ENCODE measurements around the gene OTUB1. TPM values are rescaled to one million over a fixed set of nuclear protein-coding genes. Genes with fewer than 3 reads are reported as not detected.
"Not testable (repeated sequence)": the region's sequence is repeated elsewhere in the genome, so short reads cannot be mapped to it uniquely, and the experiment has no call there.

OTUB1 gene
- total RNA-seq, 1 donor from 2014 or later = 126 TPM

DNA sequence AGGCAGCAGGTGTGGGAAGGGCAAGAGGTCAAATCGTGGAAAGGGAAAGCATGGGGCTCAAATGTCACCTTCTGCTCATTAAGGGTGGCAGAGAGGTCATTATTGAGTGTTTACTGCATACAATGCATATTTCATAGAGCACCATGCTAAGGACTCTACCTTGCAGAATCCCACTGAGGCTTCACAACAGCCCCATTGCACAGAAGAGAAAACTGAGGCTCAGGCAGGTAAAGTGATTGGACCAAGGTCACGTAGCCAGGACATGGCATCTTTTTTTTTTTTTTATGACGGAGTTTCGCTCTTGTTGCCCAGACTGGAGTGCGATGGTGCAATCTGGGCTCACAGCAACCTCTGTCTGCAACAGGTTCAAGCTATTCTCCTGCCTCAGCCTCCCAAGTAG, 57.3 kb downstream of the OTUB1 start:
- no peak overlapping the region for H3K4me3 Mint-ChIP-seq (ENCODE audit: unreplicated experiment)
- no peaks in the 10 kb centered on the region for H3K36me3 Mint-ChIP-seq (ENCODE audit: unreplicated experiment)
- no peak for DNase-seq
- H3K27ac Mint-ChIP-seq (ENCODE audit: unreplicated experiment) = no peak overlapping the region
- TF ChIP-seq, protein P1, sequence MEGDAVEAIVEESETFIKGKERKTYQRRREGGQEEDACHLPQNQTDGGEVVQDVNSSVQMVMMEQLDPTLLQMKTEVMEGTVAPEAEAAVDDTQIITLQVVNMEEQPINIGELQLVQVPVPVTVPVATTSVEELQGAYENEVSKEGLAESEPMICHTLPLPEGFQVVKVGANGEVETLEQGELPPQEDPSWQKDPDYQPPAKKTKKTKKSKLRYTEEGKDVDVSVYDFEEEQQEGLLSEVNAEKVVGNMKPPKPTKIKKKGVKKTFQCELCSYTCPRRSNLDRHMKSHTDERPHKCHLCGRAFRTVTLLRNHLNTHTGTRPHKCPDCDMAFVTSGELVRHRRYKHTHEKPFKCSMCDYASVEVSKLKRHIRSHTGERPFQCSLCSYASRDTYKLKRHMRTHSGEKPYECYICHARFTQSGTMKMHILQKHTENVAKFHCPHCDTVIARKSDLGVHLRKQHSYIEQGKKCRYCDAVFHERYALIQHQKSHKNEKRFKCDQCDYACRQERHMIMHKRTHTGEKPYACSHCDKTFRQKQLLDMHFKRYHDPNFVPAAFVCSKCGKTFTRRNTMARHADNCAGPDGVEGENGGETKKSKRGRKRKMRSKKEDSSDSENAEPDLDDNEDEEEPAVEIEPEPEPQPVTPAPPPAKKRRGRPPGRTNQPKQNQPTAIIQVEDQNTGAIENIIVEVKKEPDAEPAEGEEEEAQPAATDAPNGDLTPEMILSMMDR (IDR thresholded peaks at IDR 0.05; ENCODE audit: partially characterized antibody, unreplicated experiment) = no peak
- H3K4me1 Mint-ChIP-seq (ENCODE audit: low read depth, unreplicated experiment) = peaks cover 11% of the 10 kb centered on the region
- H3K9me3 Mint-ChIP-seq (ENCODE audit: unreplicated experiment) = no peaks in the 10 kb centered on the region
- peaks cover 9% of the 10 kb centered on the region for H3K27me3 Mint-ChIP-seq (ENCODE audit: unreplicated experiment)

DNA sequence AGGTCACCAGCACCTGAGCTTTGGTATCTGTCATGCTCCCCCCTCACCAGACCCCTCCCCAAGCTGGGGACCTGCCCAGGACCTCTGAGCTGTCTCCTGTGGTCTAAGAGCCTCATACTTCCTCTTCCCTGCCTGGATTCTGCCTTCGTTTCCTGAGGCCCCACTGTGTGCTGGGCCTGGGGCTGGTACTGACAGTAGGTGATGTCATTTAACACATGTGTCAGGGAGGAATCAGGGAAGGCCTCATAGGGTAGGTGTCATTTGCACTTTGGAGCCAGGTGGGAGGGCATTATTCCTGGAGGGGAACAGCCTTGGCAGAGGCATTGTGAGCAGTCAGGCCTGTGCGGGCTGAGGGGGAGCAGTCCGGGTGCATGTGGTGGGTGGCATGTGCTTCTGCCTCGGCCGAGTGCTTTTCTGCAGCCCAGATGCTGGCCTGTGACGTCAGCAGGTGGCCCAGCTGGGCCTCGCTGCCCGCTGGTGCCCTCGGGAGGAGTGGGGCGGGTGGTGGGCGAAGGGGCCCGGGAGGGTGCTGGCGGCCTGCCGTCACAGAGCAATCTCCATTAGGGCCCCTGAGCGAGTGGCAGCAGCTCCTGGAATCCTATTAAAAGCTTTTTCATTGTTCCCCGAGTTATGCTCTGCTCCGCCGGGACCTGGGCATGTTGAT, 58.6 kb downstream of the OTUB1 start:
- DNase-seq = no peak
- H3K27me3 Mint-ChIP-seq (ENCODE audit: unreplicated experiment) = peaks cover 9% of the 10 kb centered on the region
- no peak overlapping the region for H3K27ac Mint-ChIP-seq (ENCODE audit: unreplicated experiment)

DNA sequence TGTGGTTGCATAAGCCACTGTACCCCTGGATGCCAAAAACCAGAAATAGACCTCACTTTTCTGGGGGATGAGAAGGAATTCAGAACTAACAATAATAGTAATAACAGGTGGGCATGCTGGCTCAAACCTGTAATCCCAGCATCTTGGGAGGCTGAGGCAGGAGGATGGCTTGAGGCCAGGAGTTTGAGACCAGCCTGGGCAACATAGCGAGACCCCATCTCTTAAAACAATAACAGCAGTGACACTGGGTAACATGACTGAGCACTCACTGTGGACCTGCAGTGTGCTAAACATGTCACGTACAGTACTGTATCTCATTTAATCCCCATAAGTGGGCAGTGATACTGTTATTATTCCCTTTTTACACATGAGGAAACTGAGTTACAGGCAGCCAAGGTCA, 59.5 kb downstream of the OTUB1 start:
- Mint-ChIP-seq H3K27me3 (ENCODE audit: unreplicated experiment) (peaks cover 5% of the 10 kb centered on the region), H3K4me1 (ENCODE audit: low read depth, unreplicated experiment) (peaks cover 11% of the 10 kb centered on the region), H3K4me3 (ENCODE audit: unreplicated experiment) (no peak overlapping the region), H3K36me3 (ENCODE audit: unreplicated experiment) (no peaks in the 10 kb centered on the region), H3K27ac (ENCODE audit: unreplicated experiment) (no peak overlapping the region), H3K9me3 (ENCODE audit: unreplicated experiment) (no peaks in the 10 kb centered on the region)
- no peak for DNase-seq
- TF ChIP-seq, protein P1 (IDR thresholded peaks at IDR 0.05; ENCODE audit: partially characterized antibody, unreplicated experiment) = no peak

More for the DNA sequence above, 58.6 kb downstream of the OTUB1 start:
- Mint-ChIP-seq H3K4me1 (ENCODE audit: low read depth, unreplicated experiment) (peaks cover 11% of the 10 kb centered on the region), H3K36me3 (ENCODE audit: unreplicated experiment) (no peaks in the 10 kb centered on the region), H3K4me3 (ENCODE audit: unreplicated experiment) (no peak overlapping the region), H3K9me3 (ENCODE audit: unreplicated experiment) (no peaks in the 10 kb centered on the region)
- TF ChIP-seq, protein P1 (IDR thresholded peaks at IDR 0.05; ENCODE audit: partially characterized antibody, unreplicated experiment) = no peak

DNA sequence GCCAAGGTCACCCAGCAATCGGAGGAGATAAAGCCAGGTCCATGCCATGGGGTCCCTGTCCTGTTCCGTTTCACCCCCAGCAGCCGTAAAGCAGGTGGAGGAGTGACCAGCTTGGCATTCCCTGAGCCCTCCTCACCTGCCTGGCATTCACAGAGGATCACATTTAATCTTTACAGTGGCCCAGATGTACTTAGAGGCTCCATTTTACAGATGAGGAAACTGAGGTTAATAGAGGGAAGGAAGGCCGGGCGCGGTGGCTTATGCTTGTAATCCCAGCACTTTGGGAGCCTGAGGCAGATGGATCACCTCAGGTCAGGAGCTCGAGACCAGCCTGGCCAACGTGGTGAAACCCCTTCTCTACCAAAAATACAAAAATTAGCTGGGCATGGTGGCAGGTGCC, 61.1 kb downstream of the OTUB1 start:
- H3K27ac Mint-ChIP-seq (ENCODE audit: unreplicated experiment); H3K9me3 Mint-ChIP-seq (ENCODE audit: unreplicated experiment); H3K4me1 Mint-ChIP-seq (ENCODE audit: low read depth, unreplicated experiment); H3K4me3 Mint-ChIP-seq (ENCODE audit: unreplicated experiment); DNase-seq; H3K27me3 Mint-ChIP-seq (ENCODE audit: unreplicated experiment); H3K36me3 Mint-ChIP-seq (ENCODE audit: unreplicated experiment): not testable (repeated sequence)

Other genes with a start within 250 kb of the OTUB1 start
- 216 TPM for gene ZFTA, start 217.7 kb upstream of the OTUB1 start, total RNA-seq (ENCODE audit: unreplicated experiment)
- 83.7 TPM for gene SPINDOC, start 173.0 kb upstream of the OTUB1 start, total RNA-seq (ENCODE audit: unreplicated experiment)
- 76.8 TPM for gene MARK2, start 147.3 kb upstream of the OTUB1 start, total RNA-seq (ENCODE audit: unreplicated experiment)
- gene RCOR2, start 69.3 kb upstream of the OTUB1 start, total RNA-seq (ENCODE audit: unreplicated experiment) = 286 TPM
- 68.0 TPM for gene NAA40, start 47.4 kb upstream of the OTUB1 start, total RNA-seq (ENCODE audit: unreplicated experiment)
- 289 TPM for gene COX8A, start 11.8 kb upstream of the OTUB1 start, total RNA-seq (ENCODE audit: unreplicated experiment)
- 3.7 TPM for gene FLRT1, start 49.5 kb downstream of the OTUB1 start, total RNA-seq (ENCODE audit: unreplicated experiment)
- gene MACROD1, start 179.7 kb downstream of the OTUB1 start, total RNA-seq (ENCODE audit: unreplicated experiment) = 12.7 TPM
- gene STIP1, start 199.7 kb downstream of the OTUB1 start, total RNA-seq (ENCODE audit: unreplicated experiment) = 160 TPM
- 2.0 TPM for gene FERMT3, start 220.3 kb downstream of the OTUB1 start, total RNA-seq (ENCODE audit: unreplicated experiment)
- gene TRPT1, start 239.7 kb downstream of the OTUB1 start, total RNA-seq (ENCODE audit: unreplicated experiment) = 39.0 TPM
- 37.0 TPM for gene NUDT22, start 239.8 kb downstream of the OTUB1 start, total RNA-seq (ENCODE audit: unreplicated experiment)
- 30.5 TPM for gene DNAJC4, start 244.1 kb downstream of the OTUB1 start, total RNA-seq (ENCODE audit: unreplicated experiment)
- 12.3 TPM for gene VEGFB, start 248.1 kb downstream of the OTUB1 start, total RNA-seq (ENCODE audit: unreplicated experiment)